SK-N-SH treated with all-trans-retinoic acid at 6 μM for 48 hours (cell line): Measurements from ENCODE around the gene SERPINA10.

ENCODE experiments used
- ATAC-seq: fragments of 200-7000 bp; cut with Tn5 transposase; 3 replicates; pipeline ENCODE4 v1.9.1; 2020; ENCODE audit warnings: mild to moderate bottlenecking, moderate library complexity
- ARNTL ChIP-seq: fragments of 450-650 bp; formaldehyde crosslinking; IDR thresholded peaks from 2 replicates; pipeline ENCODE4 v1.5.0; 2020; ENCODE audit warnings: low read depth, mild to moderate bottlenecking, moderate library complexity, borderline replicate concordance
- ESRRG ChIP-seq: fragments of 250-450 bp; sonication (Bioruptor Pico); IDR thresholded peaks from 2 replicates; pipeline ENCODE4 v1.6.1; 2021; ENCODE audit warnings: mild to moderate bottlenecking
- GLIS3 ChIP-seq: fragments of 250-450 bp; sonication (Bioruptor Pico); IDR thresholded peaks from 2 replicates; pipeline ENCODE4 v1.5.0; 2020; ENCODE audit warnings: mild to moderate bottlenecking, moderate library complexity
- ISL1 ChIP-seq: fragments of 250-450 bp; sonication (Bioruptor Pico); IDR thresholded peaks from 2 replicates; pipeline ENCODE4 v2.1.2; 2022; ENCODE audit warnings: mild to moderate bottlenecking, moderate library complexity
- PPARA ChIP-seq: fragments of 250-450 bp; sonication (Bioruptor Pico); IDR thresholded peaks from 2 replicates; pipeline ENCODE4 v1.5.0; 2020; ENCODE audit warnings: mild to moderate bottlenecking, borderline replicate concordance
- RARB ChIP-seq: fragments of 250-450 bp; sonication (Bioruptor Pico); IDR thresholded peaks from 2 replicates; pipeline ENCODE4 v1.8.0; 2021; ENCODE audit warnings: mild to moderate bottlenecking, moderate library complexity
- TCF4 ChIP-seq: fragments of 250-450 bp; sonication (Bioruptor Pico); IDR thresholded peaks from 2 replicates; pipeline ENCODE4 v1.8.0; 2021; ENCODE audit warnings: mild to moderate bottlenecking, moderate library complexity, borderline replicate concordance
- TOX ChIP-seq: fragments of 250-450 bp; sonication (Bioruptor Pico); IDR thresholded peaks from 2 replicates; pipeline ENCODE4 v1.8.0; 2021; ENCODE audit warnings: mild to moderate bottlenecking, moderate library complexity, borderline replicate concordance
- ZFP3 ChIP-seq: fragments of 250-450 bp; sonication (Bioruptor Pico); IDR thresholded peaks from 2 replicates; pipeline ENCODE4 v1.5.0; 2020; ENCODE audit warnings: mild to moderate bottlenecking, moderate library complexity
- ZFP30 ChIP-seq: fragments of 450-650 bp; formaldehyde crosslinking; IDR thresholded peaks from 2 replicates; pipeline ENCODE4 v1.5.0; 2022; ENCODE audit warnings: mild to moderate bottlenecking, moderate library complexity
- ZNF565 ChIP-seq: fragments of 450-650 bp; formaldehyde crosslinking; conservative IDR thresholded peaks from 2 replicates; pipeline ENCODE4 v1.5.0; 2020; ENCODE audit warnings: low read depth, mild to moderate bottlenecking, moderate library complexity
- ZNF8 ChIP-seq: fragments of 450-650 bp; formaldehyde crosslinking; IDR thresholded peaks from 2 replicates; pipeline ENCODE4 v1.5.0; 2020; ENCODE audit warnings: mild to moderate bottlenecking, moderate library complexity
- TF ChIP-seq, protein P1 (sequence below): fragments of 250-450 bp; sonication (Bioruptor Pico); IDR thresholded peaks from 2 replicates; pipeline ENCODE4 v1.5.1; 2020; ENCODE audit warnings: low read depth, mild to moderate bottlenecking, moderate library complexity
- TF ChIP-seq, protein P2 (sequence below): fragments of 250-450 bp; sonication (Bioruptor Pico); IDR thresholded peaks from 2 replicates; pipeline ENCODE4 v1.5.0; 2020; ENCODE audit warnings: mild to moderate bottlenecking, moderate library complexity
- TF ChIP-seq, protein P3 (sequence below): fragments of 250-450 bp; sonication (Bioruptor Pico); IDR thresholded peaks from 2 replicates; pipeline ENCODE4 v1.8.0; 2021; ENCODE audit warnings: low read depth, mild to moderate bottlenecking, moderate library complexity, borderline replicate concordance
- TF ChIP-seq, protein P4 (sequence below): fragments of 250-450 bp; sonication (Bioruptor Pico); IDR thresholded peaks from 2 replicates; pipeline ENCODE4 v1.8.0; 2020; ENCODE audit warnings: mild to moderate bottlenecking, moderate library complexity, borderline replicate concordance
- TF ChIP-seq, protein P5 (sequence below): fragments of 250-450 bp; sonication (Bioruptor Pico); IDR thresholded peaks from 2 replicates; pipeline ENCODE4 v1.5.1; 2021; ENCODE audit warnings: mild to moderate bottlenecking, moderate library complexity

The SERPINA10 gene

DNA sequence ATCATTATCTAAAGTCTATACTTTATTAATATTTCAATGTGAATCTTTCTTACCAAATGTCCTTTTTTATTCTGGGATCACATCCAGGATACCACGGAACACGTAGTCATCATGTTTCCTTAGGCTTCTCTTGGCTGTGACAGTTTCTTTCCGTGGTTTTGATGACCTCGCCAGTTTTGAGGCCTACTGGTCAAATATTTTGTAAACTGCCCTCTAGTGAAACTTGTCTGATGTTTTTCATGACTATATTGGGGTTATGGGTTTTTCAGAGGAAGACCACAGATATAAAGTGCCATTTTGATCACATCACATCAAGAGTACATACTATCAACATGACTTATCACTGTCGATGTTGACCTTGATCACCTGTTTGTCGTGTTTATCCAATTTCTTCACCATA lies 44.2 kb upstream of the SERPINA10 start:
- no peak for ATAC-seq
- TF ChIP-seq RARB (CRISPR knock-in tag), result no peak
- TF ChIP-seq TOX (CRISPR knock-in tag), result no peak
- no peak for TF ChIP-seq ISL1
- TF ChIP-seq ZNF8 (CRISPR knock-in tag), result no peak

DNA sequence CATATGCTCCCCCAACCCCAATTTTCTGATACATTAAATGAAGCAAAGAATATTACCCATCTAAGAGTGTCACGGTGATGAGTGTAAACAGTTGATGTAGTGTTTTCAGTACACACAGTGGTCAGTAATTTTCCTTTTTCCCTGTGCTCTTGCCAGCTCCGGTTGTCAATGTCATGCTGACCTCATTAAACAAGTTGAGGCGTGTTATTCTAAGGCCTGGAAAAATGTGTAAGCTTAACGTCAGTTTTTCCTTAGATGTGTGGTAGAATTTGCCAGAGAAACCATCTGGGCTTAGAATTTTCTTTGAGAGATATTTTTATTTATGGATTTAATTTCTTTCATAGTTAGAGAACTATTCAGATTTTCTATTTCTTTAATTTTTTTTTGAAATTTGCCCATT lies 41.8 kb upstream of the SERPINA10 start:
- TF ChIP-seq, protein P1, sequence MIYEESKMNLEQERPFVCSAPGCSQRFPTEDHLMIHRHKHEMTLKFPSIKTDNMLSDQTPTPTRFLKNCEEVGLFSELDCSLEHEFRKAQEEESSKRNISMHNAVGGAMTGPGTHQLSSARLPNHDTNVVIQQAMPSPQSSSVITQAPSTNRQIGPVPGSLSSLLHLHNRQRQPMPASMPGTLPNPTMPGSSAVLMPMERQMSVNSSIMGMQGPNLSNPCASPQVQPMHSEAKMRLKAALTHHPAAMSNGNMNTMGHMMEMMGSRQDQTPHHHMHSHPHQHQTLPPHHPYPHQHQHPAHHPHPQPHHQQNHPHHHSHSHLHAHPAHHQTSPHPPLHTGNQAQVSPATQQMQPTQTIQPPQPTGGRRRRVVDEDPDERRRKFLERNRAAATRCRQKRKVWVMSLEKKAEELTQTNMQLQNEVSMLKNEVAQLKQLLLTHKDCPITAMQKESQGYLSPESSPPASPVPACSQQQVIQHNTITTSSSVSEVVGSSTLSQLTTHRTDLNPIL (CRISPR knock-in tag), result no peak
- TF ChIP-seq ZNF565 (CRISPR knock-in tag) (no peak), PPARA (CRISPR knock-in tag) (no peak), ARNTL (CRISPR knock-in tag) (no peak), ZFP30 (no peak), ZFP3 (no peak), ZNF8 (CRISPR knock-in tag) (no peak)
- TF ChIP-seq, protein P2, sequence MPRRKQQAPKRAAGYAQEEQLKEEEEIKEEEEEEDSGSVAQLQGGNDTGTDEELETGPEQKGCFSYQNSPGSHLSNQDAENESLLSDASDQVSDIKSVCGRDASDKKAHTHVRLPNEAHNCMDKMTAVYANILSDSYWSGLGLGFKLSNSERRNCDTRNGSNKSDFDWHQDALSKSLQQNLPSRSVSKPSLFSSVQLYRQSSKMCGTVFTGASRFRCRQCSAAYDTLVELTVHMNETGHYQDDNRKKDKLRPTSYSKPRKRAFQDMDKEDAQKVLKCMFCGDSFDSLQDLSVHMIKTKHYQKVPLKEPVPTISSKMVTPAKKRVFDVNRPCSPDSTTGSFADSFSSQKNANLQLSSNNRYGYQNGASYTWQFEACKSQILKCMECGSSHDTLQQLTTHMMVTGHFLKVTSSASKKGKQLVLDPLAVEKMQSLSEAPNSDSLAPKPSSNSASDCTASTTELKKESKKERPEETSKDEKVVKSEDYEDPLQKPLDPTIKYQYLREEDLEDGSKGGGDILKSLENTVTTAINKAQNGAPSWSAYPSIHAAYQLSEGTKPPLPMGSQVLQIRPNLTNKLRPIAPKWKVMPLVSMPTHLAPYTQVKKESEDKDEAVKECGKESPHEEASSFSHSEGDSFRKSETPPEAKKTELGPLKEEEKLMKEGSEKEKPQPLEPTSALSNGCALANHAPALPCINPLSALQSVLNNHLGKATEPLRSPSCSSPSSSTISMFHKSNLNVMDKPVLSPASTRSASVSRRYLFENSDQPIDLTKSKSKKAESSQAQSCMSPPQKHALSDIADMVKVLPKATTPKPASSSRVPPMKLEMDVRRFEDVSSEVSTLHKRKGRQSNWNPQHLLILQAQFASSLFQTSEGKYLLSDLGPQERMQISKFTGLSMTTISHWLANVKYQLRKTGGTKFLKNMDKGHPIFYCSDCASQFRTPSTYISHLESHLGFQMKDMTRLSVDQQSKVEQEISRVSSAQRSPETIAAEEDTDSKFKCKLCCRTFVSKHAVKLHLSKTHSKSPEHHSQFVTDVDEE, result no peak
- TF ChIP-seq, protein P3, sequence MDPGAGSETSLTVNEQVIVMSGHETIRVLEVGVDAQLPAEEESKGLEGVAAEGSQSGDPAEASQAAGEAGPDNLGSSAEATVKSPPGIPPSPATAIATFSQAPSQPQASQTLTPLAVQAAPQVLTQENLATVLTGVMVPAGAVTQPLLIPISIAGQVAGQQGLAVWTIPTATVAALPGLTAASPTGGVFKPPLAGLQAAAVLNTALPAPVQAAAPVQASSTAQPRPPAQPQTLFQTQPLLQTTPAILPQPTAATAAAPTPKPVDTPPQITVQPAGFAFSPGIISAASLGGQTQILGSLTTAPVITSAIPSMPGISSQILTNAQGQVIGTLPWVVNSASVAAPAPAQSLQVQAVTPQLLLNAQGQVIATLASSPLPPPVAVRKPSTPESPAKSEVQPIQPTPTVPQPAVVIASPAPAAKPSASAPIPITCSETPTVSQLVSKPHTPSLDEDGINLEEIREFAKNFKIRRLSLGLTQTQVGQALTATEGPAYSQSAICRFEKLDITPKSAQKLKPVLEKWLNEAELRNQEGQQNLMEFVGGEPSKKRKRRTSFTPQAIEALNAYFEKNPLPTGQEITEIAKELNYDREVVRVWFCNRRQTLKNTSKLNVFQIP (CRISPR knock-in tag), result no peak
- TF ChIP-seq, protein P4, sequence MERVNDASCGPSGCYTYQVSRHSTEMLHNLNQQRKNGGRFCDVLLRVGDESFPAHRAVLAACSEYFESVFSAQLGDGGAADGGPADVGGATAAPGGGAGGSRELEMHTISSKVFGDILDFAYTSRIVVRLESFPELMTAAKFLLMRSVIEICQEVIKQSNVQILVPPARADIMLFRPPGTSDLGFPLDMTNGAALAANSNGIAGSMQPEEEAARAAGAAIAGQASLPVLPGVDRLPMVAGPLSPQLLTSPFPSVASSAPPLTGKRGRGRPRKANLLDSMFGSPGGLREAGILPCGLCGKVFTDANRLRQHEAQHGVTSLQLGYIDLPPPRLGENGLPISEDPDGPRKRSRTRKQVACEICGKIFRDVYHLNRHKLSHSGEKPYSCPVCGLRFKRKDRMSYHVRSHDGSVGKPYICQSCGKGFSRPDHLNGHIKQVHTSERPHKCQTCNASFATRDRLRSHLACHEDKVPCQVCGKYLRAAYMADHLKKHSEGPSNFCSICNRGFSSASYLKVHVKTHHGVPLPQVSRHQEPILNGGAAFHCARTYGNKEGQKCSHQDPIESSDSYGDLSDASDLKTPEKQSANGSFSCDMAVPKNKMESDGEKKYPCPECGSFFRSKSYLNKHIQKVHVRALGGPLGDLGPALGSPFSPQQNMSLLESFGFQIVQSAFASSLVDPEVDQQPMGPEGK (CRISPR knock-in tag), result no peak

DNA sequence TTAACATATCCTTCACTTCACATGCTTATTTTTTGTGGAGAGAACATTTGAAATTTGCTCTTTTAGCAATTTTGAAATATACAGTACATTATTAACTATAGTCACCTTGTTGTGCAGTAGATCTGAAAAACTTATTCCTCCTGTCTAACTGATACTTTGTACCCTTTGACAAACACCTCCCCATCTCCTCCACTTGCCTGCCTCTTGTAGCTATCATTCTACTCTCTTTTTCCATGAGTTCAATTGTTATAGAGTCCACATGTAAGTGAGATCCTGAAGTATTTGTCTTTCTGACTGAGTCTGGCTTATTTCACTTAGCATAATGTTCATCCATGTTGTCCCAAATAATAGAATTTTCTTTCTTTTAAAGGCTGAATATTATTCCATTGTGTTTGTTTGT lies 39.5 kb upstream of the SERPINA10 start:
- TF ChIP-seq ESRRG (CRISPR knock-in tag) (no peak), RARB (CRISPR knock-in tag) (no peak), TCF4 (no peak), ARNTL (CRISPR knock-in tag) (no peak), ISL1 (no peak), ZFP3 (no peak), PPARA (CRISPR knock-in tag) (no peak), ZNF565 (CRISPR knock-in tag) (no peak), GLIS3 (CRISPR knock-in tag) (no peak)
- TF ChIP-seq, protein P2, result no peak
- TF ChIP-seq, protein P3 (CRISPR knock-in tag), result no peak
- TF ChIP-seq, protein P5, sequence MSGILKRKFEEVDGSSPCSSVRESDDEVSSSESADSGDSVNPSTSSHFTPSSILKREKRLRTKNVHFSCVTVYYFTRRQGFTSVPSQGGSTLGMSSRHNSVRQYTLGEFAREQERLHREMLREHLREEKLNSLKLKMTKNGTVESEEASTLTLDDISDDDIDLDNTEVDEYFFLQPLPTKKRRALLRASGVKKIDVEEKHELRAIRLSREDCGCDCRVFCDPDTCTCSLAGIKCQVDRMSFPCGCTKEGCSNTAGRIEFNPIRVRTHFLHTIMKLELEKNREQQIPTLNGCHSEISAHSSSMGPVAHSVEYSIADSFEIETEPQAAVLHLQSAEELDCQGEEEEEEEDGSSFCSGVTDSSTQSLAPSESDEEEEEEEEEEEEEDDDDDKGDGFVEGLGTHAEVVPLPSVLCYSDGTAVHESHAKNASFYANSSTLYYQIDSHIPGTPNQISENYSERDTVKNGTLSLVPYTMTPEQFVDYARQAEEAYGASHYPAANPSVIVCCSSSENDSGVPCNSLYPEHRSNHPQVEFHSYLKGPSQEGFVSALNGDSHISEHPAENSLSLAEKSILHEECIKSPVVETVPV, result no peak
- no peak for ATAC-seq

More for the DNA sequence above, 41.8 kb upstream of the SERPINA10 start:
- no peak for ATAC-seq
